GM18519 (cell line): Measurements from ENCODE around the gene CHRNA1.

Source experiments
- ATAC-seq: cut with Tn5 transposase; IDR thresholded peaks from one replicate; pipeline ENCODE4 v1.9.1; 2021; ENCODE audit warnings: mild to moderate bottlenecking, moderate library complexity; ENCODE audit not compliant: unreplicated experiment, low FRiP score

The CHRNA1 gene

DNA sequence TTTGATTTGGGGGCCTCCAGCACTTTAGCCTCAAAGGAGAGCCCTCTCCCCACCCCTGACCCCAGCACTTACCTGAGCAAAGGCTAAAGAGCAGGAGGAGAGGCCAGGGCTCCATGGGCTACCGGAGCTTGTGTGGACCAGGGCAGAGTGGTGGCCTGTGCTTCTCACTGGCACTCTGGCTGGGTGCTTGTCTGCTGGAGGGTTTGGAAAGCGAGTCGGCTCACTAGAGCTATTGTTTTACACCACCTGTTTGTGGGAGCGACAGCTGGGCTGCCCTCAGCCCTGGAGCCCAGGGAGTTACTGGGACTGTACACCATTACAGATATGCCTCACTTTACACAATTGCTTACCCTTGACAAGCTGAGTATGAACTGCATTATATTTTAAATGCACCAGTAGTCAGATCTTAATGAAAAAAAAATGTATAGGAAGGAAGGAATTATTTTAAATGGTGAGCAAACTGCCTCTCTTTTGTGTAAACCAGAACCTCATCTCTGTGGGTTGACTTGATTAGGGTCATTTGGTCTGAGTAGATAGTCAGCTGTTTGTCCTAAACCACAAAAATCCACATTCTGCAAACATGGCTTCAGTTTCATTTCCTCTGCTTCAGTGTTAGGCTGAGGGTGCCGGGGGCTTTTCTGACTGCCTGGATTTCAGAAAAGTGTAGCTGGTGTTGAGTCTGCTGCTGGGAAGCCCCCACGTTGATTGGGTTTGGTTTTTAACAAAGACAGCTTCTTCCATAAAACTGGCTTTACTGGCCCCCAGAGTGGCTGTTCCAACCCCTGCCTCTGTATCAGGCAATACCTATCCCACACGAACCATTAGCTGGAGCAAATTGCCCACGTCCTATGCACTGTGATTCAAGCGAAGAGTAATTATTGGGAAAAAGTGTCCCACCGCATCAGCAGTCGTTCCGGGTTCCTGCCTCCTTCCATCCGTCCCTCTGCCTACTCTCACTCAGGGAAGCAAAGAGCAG lies at the start of gene CHRNA1:
TSS of gene CHRNA1 (minus strand) at position 193 of the 976 bp plus-strand sequence. CDS start at position 115, 78 bp downstream.
- ATAC-seq = peak; percentile 48

- no peak for ATAC-seq
Observed at GRCh38 chr2:174812037-174812436, 47.8 kb upstream of the CHRNA1 start.

GRCh38 chr2:174807931-174808330 lies 43.7 kb upstream of the CHRNA1 start:
- ATAC-seq = no peak

GRCh38 chr2:174805803-174806202 lies 41.5 kb upstream of the CHRNA1 start:
- ATAC-seq = no peak

DNA sequence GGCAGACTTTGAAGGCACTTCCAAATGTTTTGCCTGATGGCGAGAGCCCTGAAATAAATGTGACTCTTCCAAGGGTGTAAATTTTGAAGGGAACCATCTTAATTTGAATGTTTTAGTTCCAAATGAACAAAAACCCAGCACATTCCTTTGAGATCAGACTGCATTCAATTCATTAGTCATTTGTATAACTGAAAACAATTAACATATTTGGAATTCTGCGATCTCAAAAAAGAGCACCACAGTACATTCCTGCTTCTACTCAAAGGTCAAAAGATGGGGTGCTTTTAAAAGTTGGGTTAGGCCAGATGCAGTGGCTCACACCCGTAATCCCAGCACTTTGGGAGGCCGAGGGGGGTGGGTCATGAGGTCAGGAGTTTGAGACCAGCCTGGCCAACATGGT lies 38.2 kb upstream of the CHRNA1 start:
- no peak for ATAC-seq

- ATAC-seq = no peak
Observed at GRCh38 chr2:174800436-174801205, 36.3 kb upstream of the CHRNA1 start.

DNA sequence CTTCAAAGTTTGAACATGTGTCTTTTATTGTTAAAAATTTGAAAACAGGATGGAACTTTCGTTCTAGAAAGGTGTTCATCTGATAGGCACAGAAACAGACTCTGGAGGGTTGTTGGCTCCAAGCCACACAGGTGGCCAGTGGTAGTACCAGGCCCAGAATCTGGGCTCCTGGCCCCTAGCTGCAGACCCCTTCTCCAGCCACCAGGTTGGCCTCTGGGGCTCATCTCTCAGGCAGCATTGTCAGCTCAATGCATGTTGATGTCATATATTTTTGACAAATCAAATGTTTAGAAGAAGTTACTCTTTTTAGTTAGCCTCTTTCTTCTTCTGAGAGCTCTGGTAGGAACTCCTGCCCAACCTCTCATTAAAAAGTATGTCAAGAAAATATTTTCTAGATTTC lies 34.5 kb upstream of the CHRNA1 start:
- ATAC-seq = no peak

DNA sequence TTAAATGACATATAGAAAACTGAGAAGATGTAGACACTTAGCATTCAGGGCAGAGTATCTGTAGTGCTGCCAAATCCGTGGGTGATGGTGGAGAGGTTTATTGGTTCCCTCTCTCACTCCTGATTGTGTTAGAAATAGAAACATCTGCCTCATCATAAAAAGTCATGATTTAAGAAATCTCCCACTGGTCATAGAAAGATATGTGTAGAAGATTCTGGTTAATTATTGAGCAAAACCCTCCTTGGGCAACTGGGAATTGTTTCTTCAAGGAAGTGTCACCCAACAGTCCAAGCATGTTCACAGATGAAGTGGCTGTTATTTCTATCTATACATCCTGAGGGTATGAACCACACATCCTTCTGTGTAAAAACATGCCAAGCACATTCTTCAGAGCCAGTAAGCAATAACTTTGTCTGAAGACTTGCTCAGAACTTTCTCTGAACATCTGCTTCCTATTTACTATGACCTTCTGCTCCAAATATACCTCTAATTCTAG lies 33.6 kb upstream of the CHRNA1 start:
- no peak for ATAC-seq

- no peak for ATAC-seq
Observed at GRCh38 chr2:174796319-174796771, 32.1 kb upstream of the CHRNA1 start.

DNA sequence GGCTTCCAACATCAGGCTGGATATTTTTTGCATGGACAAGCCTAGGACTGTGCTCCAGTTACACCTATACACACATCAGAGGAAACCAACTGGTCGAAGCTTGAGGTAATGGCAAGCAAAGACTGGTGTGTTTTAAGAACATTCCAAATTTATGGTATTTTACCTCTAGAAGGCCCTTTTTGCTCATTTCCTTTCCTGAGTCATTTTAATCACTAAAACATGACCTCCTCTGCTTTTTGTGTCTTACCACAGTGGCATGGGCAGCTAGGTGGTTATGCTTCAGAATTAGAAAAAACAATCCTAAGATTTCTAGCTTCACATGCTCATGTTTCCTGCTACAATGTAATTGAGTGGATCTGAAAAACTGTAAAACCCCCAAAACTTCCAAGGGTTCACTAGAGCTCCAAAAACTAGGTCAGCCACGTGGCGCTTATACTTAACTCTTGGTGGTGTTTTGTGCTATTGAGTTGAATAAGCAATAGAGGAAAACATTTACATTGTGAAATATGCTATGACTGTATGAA lies 30.6 kb upstream of the CHRNA1 start:
- ATAC-seq = no peak

GRCh38 chr2:174792309-174793025 lies 28.2 kb upstream of the CHRNA1 start:
- ATAC-seq = no peak

GRCh38 chr2:174791746-174792280 lies 27.5 kb upstream of the CHRNA1 start:
- no peak for ATAC-seq

DNA sequence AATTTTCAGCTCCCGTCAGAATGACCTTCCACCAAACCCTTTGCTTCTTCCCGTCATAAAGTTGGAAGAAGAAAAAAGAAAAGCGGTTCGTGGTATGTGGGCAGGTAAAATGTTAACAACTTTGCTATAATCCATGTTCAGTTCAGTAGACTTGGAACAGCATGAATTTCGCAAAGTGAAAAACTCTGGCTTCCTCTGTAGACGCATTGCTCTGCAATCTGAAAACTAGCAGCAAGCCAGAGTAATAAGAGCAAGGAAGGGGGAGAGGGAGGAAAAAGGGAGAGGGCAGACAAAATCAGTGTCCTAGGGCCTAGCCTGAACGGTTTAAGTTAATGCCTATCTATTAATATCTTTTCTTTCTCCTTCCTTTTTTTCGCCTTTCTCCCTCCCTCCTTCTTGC lies 26.7 kb upstream of the CHRNA1 start:
- no peak for ATAC-seq

DNA sequence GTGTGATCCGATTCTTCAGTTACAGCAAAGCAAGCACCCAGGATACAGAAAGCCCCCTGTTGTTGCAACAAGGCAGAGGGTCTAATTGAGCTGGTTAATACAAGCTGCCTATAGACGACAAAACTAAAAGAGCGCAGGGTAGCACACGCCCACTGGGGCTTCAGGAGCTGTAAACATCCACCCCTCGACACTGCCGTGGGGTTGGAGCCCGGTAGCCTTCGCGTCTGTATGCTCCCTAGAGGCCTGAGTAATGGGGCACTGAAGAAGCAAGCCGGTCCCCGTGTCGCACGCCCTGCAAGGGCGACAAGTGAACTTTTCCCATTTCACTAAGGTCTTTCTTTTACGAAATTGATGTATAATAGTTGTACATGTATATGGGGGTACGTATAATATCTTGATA lies 24.7 kb upstream of the CHRNA1 start:
- ATAC-seq = no peak

DNA sequence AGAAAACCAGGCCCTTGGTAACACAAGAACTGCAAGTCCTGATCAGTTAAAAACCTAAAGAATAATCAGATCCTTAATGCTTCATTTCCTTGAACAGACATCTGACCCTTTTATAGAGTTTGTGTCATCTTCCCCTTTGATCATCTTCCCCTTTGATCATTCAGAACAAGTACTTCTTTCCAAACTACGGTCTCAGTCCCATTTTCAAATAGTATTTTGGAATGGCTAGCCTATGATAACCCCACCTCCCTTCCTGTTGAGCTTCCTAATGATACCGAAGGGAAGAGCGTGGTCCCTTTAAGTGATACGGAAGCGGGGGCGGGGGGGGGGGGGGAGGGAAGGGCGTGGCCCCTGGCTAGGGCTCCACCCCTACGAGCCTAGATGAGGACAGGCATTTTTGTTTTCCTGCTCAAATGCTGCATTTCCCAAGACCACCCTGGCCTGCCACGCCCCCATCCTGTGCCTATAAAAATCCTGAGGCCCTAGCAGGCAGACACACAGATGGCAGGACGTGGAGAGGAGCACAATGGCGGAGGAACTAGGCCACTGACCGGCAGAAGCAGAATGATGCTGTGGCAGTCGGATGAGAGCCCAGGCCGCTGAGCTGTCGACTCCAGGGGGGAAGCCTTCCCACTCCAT lies 24.1 kb upstream of the CHRNA1 start:
- no peak for ATAC-seq

- ATAC-seq = no peak
Observed at GRCh38 chr2:174787487-174788205, 23.4 kb upstream of the CHRNA1 start.

GRCh38 chr2:174786066-174786725 lies 21.9 kb upstream of the CHRNA1 start:
- ATAC-seq = no peak

DNA sequence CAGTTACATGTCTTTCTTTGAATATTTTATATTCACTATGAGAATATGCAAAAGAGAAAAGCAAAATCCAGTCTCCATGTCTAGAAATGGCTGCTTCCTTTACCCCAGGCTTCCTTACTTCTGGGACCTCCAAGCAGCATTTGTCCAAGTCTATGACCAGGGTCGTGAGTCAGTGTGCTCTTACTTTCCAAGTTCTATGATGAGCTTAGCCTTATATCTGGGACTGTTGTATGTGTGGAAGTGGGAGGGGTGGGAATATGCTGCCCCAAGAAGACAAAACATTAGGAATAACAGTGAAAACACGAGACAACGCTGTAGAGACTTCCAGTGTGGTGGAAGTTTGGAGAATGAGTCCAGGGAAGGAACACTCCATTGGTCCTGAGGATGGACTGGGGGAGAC lies 21.2 kb upstream of the CHRNA1 start:
- ATAC-seq = no peak
